ENCODE results near the gene CASS4. TPM values are rescaled to one million over a fixed set of nuclear protein-coding genes. Genes with fewer than 3 reads are reported as not detected.

Gene CASS4
- total RNA-seq, 1 experiment from 2014 or later, result not detected

GRCh38 chr20:56381501-56381900, 30.6 kb upstream of the CASS4 start:
- Mint-ChIP-seq H3K27ac (ENCODE audit: low read depth, unreplicated experiment) (peak overlapping the region; percentile 49), H3K27me3 (ENCODE audit: insufficient read depth, unreplicated experiment) (no peaks in the 10 kb centered on the region), H3K9me3 (ENCODE audit: unreplicated experiment) (no peaks in the 10 kb centered on the region), H3K4me3 (ENCODE audit: unreplicated experiment) (no peak overlapping the region), H3K4me1 (ENCODE audit: insufficient read depth, unreplicated experiment) (peaks cover 8% of the 10 kb centered on the region), H3K36me3 (ENCODE audit: insufficient read depth, unreplicated experiment) (peaks cover 39% of the 10 kb centered on the region)
- TF ChIP-seq CTCF (IDR thresholded peaks at IDR 0.05; ENCODE audit: unreplicated experiment), result no peak
- no peak for DNase-seq (ENCODE audit: unreplicated experiment)
- intact Hi-C loops (cut with micrococcal nuclease), result no loop called here
- BruUV-seq (replicated peaks), result no TSS peak
- ChIA-PET POLR2A (interaction anchor here (0.5 to 4.9 kb wide), 4 partner anchors 10 to 658 kb away, joined by 3 to 32 read pairs (median 4); partner anchors contain the start of genes AURKA and CSTF1), CTCF (interaction anchor here (0.6 to 1.9 kb wide), 5 partner anchors 10 to 207 kb away, joined by 3 to 7 read pairs (median 5); partner anchors contain the start of genes AURKA and MC3R)

GRCh38 chr20:56382696-56383095, 29.4 kb upstream of the CASS4 start:
- Mint-ChIP-seq H3K36me3 (ENCODE audit: insufficient read depth, unreplicated experiment) (peaks cover 38% of the 10 kb centered on the region), H3K4me3 (ENCODE audit: unreplicated experiment) (no peak overlapping the region), H3K4me1 (ENCODE audit: insufficient read depth, unreplicated experiment) (peaks cover 11% of the 10 kb centered on the region), H3K27me3 (ENCODE audit: insufficient read depth, unreplicated experiment) (no peaks in the 10 kb centered on the region), H3K27ac (ENCODE audit: low read depth, unreplicated experiment) (peak overlapping the region; percentile 49), H3K9me3 (ENCODE audit: unreplicated experiment) (no peaks in the 10 kb centered on the region)
- POLR2A ChIA-PET, result interaction anchor here (1.1 to 4.9 kb wide), 3 partner anchors 9 to 24 kb away, joined by 4 to 32 read pairs (median 14); partner anchors contain the start of genes AURKA, CSTF1 and FAM210B
- no peak for TF ChIP-seq CTCF (IDR thresholded peaks at IDR 0.05; ENCODE audit: unreplicated experiment)
- no TSS peak for BruUV-seq (replicated peaks)
- no peak for DNase-seq (ENCODE audit: unreplicated experiment)
- intact Hi-C loops (cut with micrococcal nuclease), result no loop called here
- CTCF ChIA-PET, result interaction anchor here (0.7 to 1.4 kb wide), 4 partner anchors 9 to 195 kb away, joined by 3 to 4 read pairs (median 4); partner anchors contain the start of gene AURKA

GRCh38 chr20:56383334-56383733, 28.7 kb upstream of the CASS4 start:
- CTCF ChIA-PET, result interaction anchor here (0.7 to 2.1 kb wide), 6 partner anchors 8 to 195 kb away, joined by 3 to 10 read pairs (median 4); partner anchors contain the start of gene AURKA
- Mint-ChIP-seq H3K4me3 (ENCODE audit: unreplicated experiment) (no peak overlapping the region), H3K4me1 (ENCODE audit: insufficient read depth, unreplicated experiment) (peaks cover 11% of the 10 kb centered on the region), H3K27me3 (ENCODE audit: insufficient read depth, unreplicated experiment) (no peaks in the 10 kb centered on the region), H3K9me3 (ENCODE audit: unreplicated experiment) (no peaks in the 10 kb centered on the region), H3K36me3 (ENCODE audit: insufficient read depth, unreplicated experiment) (peaks cover 40% of the 10 kb centered on the region), H3K27ac (ENCODE audit: low read depth, unreplicated experiment) (peak overlapping the region; percentile 14)
- no peak for TF ChIP-seq CTCF (IDR thresholded peaks at IDR 0.05; ENCODE audit: unreplicated experiment)
- POLR2A ChIA-PET, result interaction anchor here (1.1 to 4.9 kb wide), 5 partner anchors 9 to 86 kb away, joined by 3 to 32 read pairs (median 4); partner anchors contain the start of genes AURKA, CSTF1 and FAM210B
- BruUV-seq (replicated peaks), result no TSS peak
- intact Hi-C loops (cut with micrococcal nuclease), result no loop called here
- DNase-seq (ENCODE audit: unreplicated experiment), result no peak

GRCh38 chr20:56385130-56385529, 26.9 kb upstream of the CASS4 start:
- H3K27me3 Mint-ChIP-seq (ENCODE audit: insufficient read depth, unreplicated experiment), result no peaks in the 10 kb centered on the region
- peak overlapping the region; percentile 2 for H3K27ac Mint-ChIP-seq (ENCODE audit: low read depth, unreplicated experiment)
- CTCF ChIA-PET, result interaction anchor here (1.0 to 2.1 kb wide), 2 partner anchors 10 to 12 kb away, joined by 3 to 10 read pairs; no protein-coding TSS in a partner anchor
- H3K36me3 Mint-ChIP-seq (ENCODE audit: insufficient read depth, unreplicated experiment), result peaks cover 35% of the 10 kb centered on the region
- peaks cover 26% of the 10 kb centered on the region for H3K4me1 Mint-ChIP-seq (ENCODE audit: insufficient read depth, unreplicated experiment)
- intact Hi-C loops (cut with micrococcal nuclease), result no loop called here
- BruUV-seq (replicated peaks), result no TSS peak
- POLR2A ChIA-PET, result interaction anchor here (1.0 to 3.5 kb wide), 3 partner anchors 9 to 26 kb away, joined by 4 to 14 read pairs (median 13); partner anchors contain the start of gene FAM210B
- no peak for DNase-seq (ENCODE audit: unreplicated experiment)
- TF ChIP-seq CTCF (IDR thresholded peaks at IDR 0.05; ENCODE audit: unreplicated experiment), result no peak
- H3K9me3 Mint-ChIP-seq (ENCODE audit: unreplicated experiment), result no peaks in the 10 kb centered on the region
- H3K4me3 Mint-ChIP-seq (ENCODE audit: unreplicated experiment), result no peak overlapping the region

All from MCF 10A (cell line).